ENCODE data around the gene ABT1.

GRCh38 chr6:26607434-26608230 is 10.9 kb downstream of the ABT1 start:
- TF ChIP-seq EZH2 (IDR thresholded peaks at IDR 0.05; ENCODE audit: insufficient read depth, poor library complexity, severe bottlenecking) (no peak), EZH2phosphoT487 (IDR thresholded peaks at IDR 0.05; ENCODE audit: insufficient read depth, low read depth) (no peak)

All from GM23248 (cell line).